Brain microvascular endothelial cell (primary cell): ENCODE data around the gene RBM5.
"Not testable (repeated sequence)": the region's sequence is repeated elsewhere in the genome, so short reads cannot be mapped to it uniquely, and the experiment has no call there.

Experiments used
- DNase-seq: peaks from one replicate; pipeline ENCODE4 v3.0.0-alpha.2; 2020
- H3K27ac ChIP-seq: fragments of 250-450 bp; sonication (Bioruptor Pico); 2 replicates; pipeline ENCODE4 v1.5.1; 2020; ENCODE audit warnings: mild to moderate bottlenecking, moderate library complexity
- H3K27me3 ChIP-seq: fragments of 250-450 bp; sonication (Bioruptor Pico); replicated peaks from 2 replicates; pipeline ENCODE4 v1.5.1; 2020; ENCODE audit warnings: mild to moderate bottlenecking
- H3K36me3 ChIP-seq: fragments of 250-450 bp; sonication (Bioruptor Pico); replicated peaks from 2 replicates; pipeline ENCODE4 v1.5.1; 2020; ENCODE audit warnings: mild to moderate bottlenecking
- H3K4me3 ChIP-seq: 2 replicates; pipeline ENCODE4 v1.5.1; 2011; ENCODE audit warnings: low read depth, mild to moderate bottlenecking, control low read depth, low read length, moderate library complexity
- CTCF ChIP-seq: IDR thresholded peaks from 2 replicates; pipeline ENCODE4 v1.5.1; 2011; ENCODE audit warnings: low read depth, mild to moderate bottlenecking, moderate library complexity, low read length, control low read depth, inconsistent platforms; ENCODE audit errors: missing control alignments
- in situ Hi-C: cut with HindIII; loops from 2 replicates; pipeline ENCODE4 v1.10.0; 2017; ENCODE audit warnings: low sequenced_read_pairs, low pct_ligation_motif_present

Gene RBM5

GRCh38 chr3:50068134-50068533 is 20.6 kb upstream of the RBM5 start:
- H3K36me3 ChIP-seq, result peaks cover 59% of the 10 kb centered on the region

DNA sequence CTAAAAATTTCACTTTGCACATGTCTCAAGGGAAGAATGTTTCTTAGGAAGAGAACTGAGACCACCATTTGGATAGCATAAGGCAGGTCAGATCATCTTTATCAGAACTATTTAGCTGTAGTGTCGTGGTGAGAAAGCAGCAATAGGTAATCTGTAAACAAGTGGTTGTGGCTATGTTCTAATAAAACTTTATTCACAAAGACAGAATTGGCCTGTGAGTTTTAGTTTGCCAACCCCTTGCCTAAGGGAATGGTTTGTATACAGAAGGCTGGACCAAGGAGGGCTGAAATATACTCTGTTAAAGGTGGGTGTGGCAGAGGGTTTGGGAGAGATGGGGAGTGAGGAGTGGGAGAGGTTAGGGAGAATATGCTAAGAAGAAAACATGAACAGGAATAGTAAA is 10.6 kb upstream of the RBM5 start:
- no peak overlapping the region for H3K27ac ChIP-seq
- H3K36me3 ChIP-seq, result peaks cover 27% of the 10 kb centered on the region
- no peak overlapping the region for H3K4me3 ChIP-seq
- no peak for TF ChIP-seq CTCF
- in situ Hi-C loops, result no loop called here
- DNase-seq, result no peak
- H3K27me3 ChIP-seq, result no peaks in the 10 kb centered on the region

More at GRCh38 chr3:50068134-50068533, 20.6 kb upstream of the RBM5 start:
- in situ Hi-C loops, result no loop called here
- no peaks in the 10 kb centered on the region for H3K27me3 ChIP-seq
- DNase-seq, result peak; percentile 24
- H3K4me3 ChIP-seq, result no peak overlapping the region
- no peak overlapping the region for H3K27ac ChIP-seq
- no peak for TF ChIP-seq CTCF

GRCh38 chr3:50078622-50079021 is 10.1 kb upstream of the RBM5 start:
- peaks cover 22% of the 10 kb centered on the region for H3K36me3 ChIP-seq
- no peaks in the 10 kb centered on the region for H3K27me3 ChIP-seq
- no peak overlapping the region for H3K4me3 ChIP-seq
- DNase-seq, result no peak
- no peak for TF ChIP-seq CTCF
- in situ Hi-C loops, result no loop called here
- H3K27ac ChIP-seq, result no peak overlapping the region

- H3K4me3 ChIP-seq, H3K27ac ChIP-seq, DNase-seq, in situ Hi-C loops, H3K27me3 ChIP-seq, H3K36me3 ChIP-seq: not testable (repeated sequence)
Measured at GRCh38 chr3:50084951-50085350, 3.8 kb upstream of the RBM5 start.

DNA sequence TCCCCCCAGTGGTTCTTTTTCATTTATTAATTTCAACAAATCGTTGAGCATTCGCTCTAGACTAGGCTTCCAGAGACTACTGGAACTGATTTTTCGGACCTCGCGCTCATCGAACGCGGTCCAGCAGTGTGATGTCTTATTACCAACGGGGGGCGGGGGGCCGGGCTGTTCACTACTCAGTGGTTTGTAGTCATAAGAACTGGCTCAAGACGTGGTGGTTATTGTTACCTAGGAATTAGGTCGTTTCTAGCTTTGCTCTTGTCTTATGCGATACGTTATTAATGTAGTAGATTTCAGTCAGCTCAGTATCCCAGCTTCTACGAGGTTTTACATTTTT is 858 bp downstream of the RBM5 start:
- Histone ChIP-seq H3K36me3 (peaks cover 43% of the 10 kb centered on the region), H3K4me3 (peak overlapping the region; percentile 100), H3K27me3 (no peaks in the 10 kb centered on the region), H3K27ac (peak overlapping the region; percentile 95)
- in situ Hi-C loops, result no loop called here
- no peak for TF ChIP-seq CTCF
- DNase-seq, result peak; percentile 53

- Histone ChIP-seq H3K4me3 (no peak overlapping the region), H3K36me3 (peaks cover 57% of the 10 kb centered on the region), H3K27ac (no peak overlapping the region), H3K27me3 (no peaks in the 10 kb centered on the region)
- TF ChIP-seq CTCF, result no peak
- DNase-seq, result no peak
- in situ Hi-C loops, result no loop called here
Measured at GRCh38 chr3:50090984-50091383, 2.3 kb downstream of the RBM5 start.
